Measurements from ENCODE around the gene SSBP3. TPM values are rescaled to one million over a fixed set of nuclear protein-coding genes. Genes with fewer than 3 reads are reported as not detected.

SSBP3 gene
- total RNA-seq, 4 donors from 2014 or later, result 26.4 to 49.5 (median 37.1) TPM

DNA sequence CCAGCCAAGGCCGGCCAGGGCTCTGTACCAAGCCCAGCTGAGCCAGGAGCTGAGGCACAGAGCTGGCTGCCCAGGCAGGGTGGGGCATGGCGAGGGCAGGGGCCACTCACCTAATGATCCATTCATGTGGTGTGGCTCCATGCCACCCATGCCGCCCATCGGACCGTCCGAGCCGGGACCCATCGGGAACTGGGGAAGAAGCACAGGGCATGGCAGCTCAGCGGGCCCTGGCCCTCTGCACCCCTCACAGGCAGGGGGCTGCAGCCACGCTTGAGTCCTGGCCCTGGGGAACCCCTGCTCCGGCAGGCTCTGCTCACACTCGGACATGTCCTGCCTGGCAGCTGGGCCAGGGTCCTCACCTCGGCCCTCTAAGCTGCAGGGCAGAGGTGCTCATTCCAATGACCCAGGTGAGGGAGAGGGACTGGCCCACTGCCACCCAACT is 177.5 kb downstream of the SSBP3 start:
- Histone ChIP-seq H3K36me3 (no peaks in the 10 kb centered on the region), H3K4me1 (peaks cover 26% of the 10 kb centered on the region), H3K9me3 (no peaks in the 10 kb centered on the region), H3K27ac (no peak overlapping the region), H3K4me3 (no peak overlapping the region), H3K27me3 (no peaks in the 10 kb centered on the region)
- TF ChIP-seq EP300 (IDR thresholded peaks at IDR 0.05) (no peak), POLR2AphosphoS5 (IDR thresholded peaks at IDR 0.05) (no peak), POLR2A (IDR thresholded peaks at IDR 0.05) (no peak)
- TF ChIP-seq, protein P1, sequence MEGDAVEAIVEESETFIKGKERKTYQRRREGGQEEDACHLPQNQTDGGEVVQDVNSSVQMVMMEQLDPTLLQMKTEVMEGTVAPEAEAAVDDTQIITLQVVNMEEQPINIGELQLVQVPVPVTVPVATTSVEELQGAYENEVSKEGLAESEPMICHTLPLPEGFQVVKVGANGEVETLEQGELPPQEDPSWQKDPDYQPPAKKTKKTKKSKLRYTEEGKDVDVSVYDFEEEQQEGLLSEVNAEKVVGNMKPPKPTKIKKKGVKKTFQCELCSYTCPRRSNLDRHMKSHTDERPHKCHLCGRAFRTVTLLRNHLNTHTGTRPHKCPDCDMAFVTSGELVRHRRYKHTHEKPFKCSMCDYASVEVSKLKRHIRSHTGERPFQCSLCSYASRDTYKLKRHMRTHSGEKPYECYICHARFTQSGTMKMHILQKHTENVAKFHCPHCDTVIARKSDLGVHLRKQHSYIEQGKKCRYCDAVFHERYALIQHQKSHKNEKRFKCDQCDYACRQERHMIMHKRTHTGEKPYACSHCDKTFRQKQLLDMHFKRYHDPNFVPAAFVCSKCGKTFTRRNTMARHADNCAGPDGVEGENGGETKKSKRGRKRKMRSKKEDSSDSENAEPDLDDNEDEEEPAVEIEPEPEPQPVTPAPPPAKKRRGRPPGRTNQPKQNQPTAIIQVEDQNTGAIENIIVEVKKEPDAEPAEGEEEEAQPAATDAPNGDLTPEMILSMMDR (IDR thresholded peaks at IDR 0.05), result no peak
- DNase-seq (ENCODE audit: low spot score in 2 of 2), result no peak
- no CpG with 5 or more reads among the region's 13 CpGs for WGBS

DNA sequence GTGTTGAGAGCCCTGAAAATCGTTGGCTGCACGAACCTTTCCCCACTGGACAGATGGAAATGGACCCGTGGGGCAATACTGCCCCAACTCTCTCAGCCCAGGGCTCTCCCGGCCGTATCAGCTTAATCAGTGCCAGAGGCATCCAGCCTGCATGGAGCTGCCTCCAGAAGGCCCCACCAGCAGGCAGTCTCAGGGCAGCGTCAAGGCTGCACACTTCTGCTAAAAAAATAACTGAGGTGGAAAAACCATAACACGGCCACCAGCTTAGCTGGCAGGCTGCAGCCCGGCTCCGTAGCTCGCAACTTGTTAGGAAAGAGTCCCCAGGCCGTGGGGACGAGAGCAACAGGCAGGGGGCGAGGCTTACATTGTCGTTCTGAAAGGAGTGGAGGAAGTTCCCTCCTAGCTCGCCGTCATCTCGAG is 178.3 kb downstream of the SSBP3 start:
- 54% methylated on average over 15 of the region's 17 CpGs for WGBS
- TF ChIP-seq, protein P1 (IDR thresholded peaks at IDR 0.05), result no peak
- TF ChIP-seq POLR2A (IDR thresholded peaks at IDR 0.05) (no peak), POLR2AphosphoS5 (IDR thresholded peaks at IDR 0.05) (no peak), EP300 (IDR thresholded peaks at IDR 0.05) (no peak)
- Histone ChIP-seq H3K27me3 (no peaks in the 10 kb centered on the region), H3K36me3 (no peaks in the 10 kb centered on the region), H3K9me3 (no peaks in the 10 kb centered on the region), H3K4me3 (no peak overlapping the region), H3K27ac (no peak overlapping the region), H3K4me1 (peaks cover 26% of the 10 kb centered on the region)
- no peak for DNase-seq (ENCODE audit: low spot score in 2 of 2)

DNA sequence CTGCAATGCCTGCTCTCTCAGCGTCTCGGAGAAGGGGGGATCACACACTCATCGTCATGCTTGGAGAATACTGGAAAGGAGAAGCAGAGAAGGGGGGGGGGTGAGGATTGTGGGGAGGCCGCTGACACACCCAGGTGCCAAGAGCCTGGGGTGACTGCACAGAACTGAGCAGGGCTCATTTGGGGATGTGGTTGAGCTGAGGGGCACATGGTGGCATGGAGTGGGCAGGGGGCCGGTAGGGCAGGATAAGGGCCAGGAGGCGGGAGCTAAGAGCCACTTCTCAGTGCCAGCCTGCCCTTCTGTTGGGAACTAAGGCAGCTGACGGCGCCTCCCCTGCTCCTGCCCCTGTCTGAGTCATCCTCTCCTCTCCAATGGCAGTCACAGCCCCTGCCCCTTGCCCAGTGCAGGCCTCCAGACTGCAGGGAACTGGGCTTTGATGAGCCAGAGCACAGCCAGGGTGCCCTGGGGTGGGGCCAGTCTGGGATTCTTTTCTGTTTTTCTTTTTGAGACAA is 179.0 kb downstream of the SSBP3 start:
- no peak for DNase-seq (ENCODE audit: low spot score in 2 of 2)
- H3K9me3 ChIP-seq, result no peaks in the 10 kb centered on the region
- peak overlapping the region; percentile 7 for H3K27ac ChIP-seq
- TF ChIP-seq POLR2A (IDR thresholded peaks at IDR 0.05), result no peak
- no peak for TF ChIP-seq EP300 (IDR thresholded peaks at IDR 0.05)
- no peak for TF ChIP-seq POLR2AphosphoS5 (IDR thresholded peaks at IDR 0.05)
- no peak overlapping the region for H3K4me3 ChIP-seq
- H3K27me3 ChIP-seq, result no peaks in the 10 kb centered on the region
- WGBS, result 42% methylated on average over 8 of the region's 8 CpGs
- H3K4me1 ChIP-seq, result peaks cover 26% of the 10 kb centered on the region
- no peaks in the 10 kb centered on the region for H3K36me3 ChIP-seq

DNA sequence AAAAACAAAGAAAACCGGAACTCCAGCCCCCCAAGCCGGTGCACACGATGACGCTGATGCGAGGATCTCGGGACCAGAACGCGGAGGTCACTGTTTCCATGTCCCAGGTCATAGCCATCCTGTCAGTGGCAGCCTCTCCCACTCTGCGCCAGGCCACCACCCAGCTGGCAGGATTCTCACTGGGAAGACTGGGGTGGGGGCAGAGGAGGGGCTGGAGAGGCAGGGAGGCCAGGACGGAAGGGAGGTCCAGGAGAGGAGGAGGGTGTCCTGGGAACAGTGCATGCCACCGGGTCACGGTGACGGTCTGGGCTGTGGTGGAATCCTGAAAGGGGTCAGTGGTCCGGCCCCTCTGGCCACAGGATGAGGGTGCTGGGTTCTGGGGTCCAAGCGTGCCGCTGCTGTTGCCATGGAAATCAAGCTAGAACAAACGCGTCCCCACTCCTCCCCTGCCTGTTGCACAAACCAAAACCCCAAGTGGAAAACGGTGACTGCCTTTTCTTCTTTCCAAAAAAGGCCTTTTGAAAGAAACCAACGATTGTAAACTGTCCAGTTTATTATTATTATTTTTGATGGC is 180.1 kb downstream of the SSBP3 start:
- whole genome bisulfite sequencing, result 83% methylated on average over 20 of the region's 20 CpGs

DNA sequence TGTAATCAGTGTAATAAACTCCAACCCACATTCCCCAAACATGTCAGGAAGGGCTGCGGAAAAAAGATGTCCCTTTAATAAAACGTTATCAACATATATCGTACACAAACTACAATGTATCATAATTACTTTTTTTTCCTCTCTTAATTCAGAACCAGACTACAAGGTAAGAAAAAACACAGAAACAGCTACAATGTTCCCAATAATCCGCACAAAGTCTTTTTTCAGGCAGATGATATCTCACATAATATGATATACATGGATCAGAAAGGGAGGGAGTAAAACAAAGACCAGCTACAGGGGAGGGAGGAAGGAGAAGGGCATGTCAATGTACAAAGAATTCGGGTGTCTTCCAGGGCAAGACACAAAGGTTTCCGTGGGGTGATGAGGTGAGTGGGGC is 180.8 kb downstream of the SSBP3 start:
- WGBS, result 78% methylated on average over 6 of the region's 6 CpGs
- H3K27ac ChIP-seq, result no peak overlapping the region
- H3K4me3 ChIP-seq, result no peak overlapping the region
- H3K36me3 ChIP-seq, result peaks cover 9% of the 10 kb centered on the region
- DNase-seq (ENCODE audit: low spot score in 2 of 2), result no peak
- TF ChIP-seq EP300 (IDR thresholded peaks at IDR 0.05), result no peak
- no peak for TF ChIP-seq POLR2A (IDR thresholded peaks at IDR 0.05)
- TF ChIP-seq, protein P1 (IDR thresholded peaks at IDR 0.05), result no peak
- TF ChIP-seq POLR2AphosphoS5 (IDR thresholded peaks at IDR 0.05), result no peak
- H3K9me3 ChIP-seq, result no peaks in the 10 kb centered on the region
- peaks cover 33% of the 10 kb centered on the region for H3K4me1 ChIP-seq
- H3K27me3 ChIP-seq, result no peaks in the 10 kb centered on the region

More for the DNA sequence above, 180.1 kb downstream of the SSBP3 start:
- no peaks in the 10 kb centered on the region for H3K27me3 ChIP-seq
- no peak for TF ChIP-seq POLR2AphosphoS5 (IDR thresholded peaks at IDR 0.05)
- TF ChIP-seq, protein P1 (IDR thresholded peaks at IDR 0.05), result no peak
- H3K27ac ChIP-seq, result no peak overlapping the region
- H3K36me3 ChIP-seq, result peaks cover 6% of the 10 kb centered on the region
- no peaks in the 10 kb centered on the region for H3K9me3 ChIP-seq
- peaks cover 26% of the 10 kb centered on the region for H3K4me1 ChIP-seq
- DNase-seq (ENCODE audit: low spot score in 2 of 2), result no peak
- no peak overlapping the region for H3K4me3 ChIP-seq

Measured in suprapubic skin (tissue), 4 donors.